Epithelial cell of prostate (primary cell): ENCODE data around the gene NEBL.

Experiments used
- DNase-seq: peaks from one replicate; pipeline ENCODE4 v3.0.0-alpha.2; 2011; ENCODE audit warnings: low read depth, low spot score
- H3K27ac ChIP-seq: fragments of 450-650 bp; 2 replicates; pipeline ENCODE4 v1.5.1; 2017; ENCODE audit warnings: mild to moderate bottlenecking

Gene NEBL

GRCh38 chr10:20740120-20740519 is 157.0 kb downstream of the NEBL start:
- H3K27ac ChIP-seq, result no peak overlapping the region
- no peak for DNase-seq

GRCh38 chr10:20737107-20737506 is 160.0 kb downstream of the NEBL start:
- H3K27ac ChIP-seq, result no peak overlapping the region
- no peak for DNase-seq
